ENCODE data around the gene GATAD2A. TPM values are rescaled to one million over a fixed set of nuclear protein-coding genes. Genes with fewer than 3 reads are reported as not detected.
A peak's percentile ranks its signal among the peaks of the same experiment; 100 is the strongest.

Gene GATAD2A
- total RNA-seq, 1 donor from 2014 or later, result 102 TPM

- Mint-ChIP-seq H3K27me3 (no peaks in the 10 kb centered on the region), H3K4me3 (no peak overlapping the region), H3K9me3 (no peaks in the 10 kb centered on the region), H3K4me1 (ENCODE audit: unreplicated experiment) (peaks cover 58% of the 10 kb centered on the region), H3K27ac (peak overlapping the region; percentile 90), H3K36me3 (no peaks in the 10 kb centered on the region)
- DNase-seq (ENCODE audit: extremely low spot score, unreplicated experiment), result no peak
- no peak for TF ChIP-seq CTCF (conservative IDR thresholded peaks at IDR 0.05)
Measured at GRCh38 chr19:19457671-19458070, 52.2 kb downstream of the GATAD2A start.

- peaks cover 59% of the 10 kb centered on the region for H3K4me1 Mint-ChIP-seq (ENCODE audit: unreplicated experiment)
- peak overlapping the region; percentile 90 for H3K27ac Mint-ChIP-seq
- no peaks in the 10 kb centered on the region for H3K27me3 Mint-ChIP-seq
- no peak for TF ChIP-seq CTCF (conservative IDR thresholded peaks at IDR 0.05)
- H3K36me3 Mint-ChIP-seq, result no peaks in the 10 kb centered on the region
- no peak for DNase-seq (ENCODE audit: extremely low spot score, unreplicated experiment)
- H3K4me3 Mint-ChIP-seq, result peak overlapping the region; percentile 59
- no peaks in the 10 kb centered on the region for H3K9me3 Mint-ChIP-seq
Measured at GRCh38 chr19:19458110-19458816, 52.8 kb downstream of the GATAD2A start.

- no peaks in the 10 kb centered on the region for H3K9me3 Mint-ChIP-seq
- H3K36me3 Mint-ChIP-seq, result no peaks in the 10 kb centered on the region
- no peak for TF ChIP-seq CTCF (conservative IDR thresholded peaks at IDR 0.05)
- peak overlapping the region; percentile 43 for H3K4me3 Mint-ChIP-seq
- DNase-seq (ENCODE audit: extremely low spot score, unreplicated experiment), result no peak
- peaks cover 59% of the 10 kb centered on the region for H3K4me1 Mint-ChIP-seq (ENCODE audit: unreplicated experiment)
- H3K27me3 Mint-ChIP-seq, result no peaks in the 10 kb centered on the region
- H3K27ac Mint-ChIP-seq, result peak overlapping the region; percentile 90
Measured at GRCh38 chr19:19459073-19459472, 53.6 kb downstream of the GATAD2A start.

- TF ChIP-seq CTCF (conservative IDR thresholded peaks at IDR 0.05), result no peak
- H3K36me3 Mint-ChIP-seq, result peaks cover 5% of the 10 kb centered on the region
- no peaks in the 10 kb centered on the region for H3K9me3 Mint-ChIP-seq
- no peak overlapping the region for H3K4me3 Mint-ChIP-seq
- H3K27ac Mint-ChIP-seq, result peak overlapping the region; percentile 90
- H3K4me1 Mint-ChIP-seq (ENCODE audit: unreplicated experiment), result peaks cover 66% of the 10 kb centered on the region
- DNase-seq (ENCODE audit: extremely low spot score, unreplicated experiment), result no peak
- no peaks in the 10 kb centered on the region for H3K27me3 Mint-ChIP-seq
Measured at GRCh38 chr19:19459707-19460251, 54.3 kb downstream of the GATAD2A start.

- Mint-ChIP-seq H3K36me3 (peaks cover 9% of the 10 kb centered on the region), H3K9me3 (no peaks in the 10 kb centered on the region), H3K4me3 (peak overlapping the region; percentile 31), H3K27ac (peak overlapping the region; percentile 88), H3K27me3 (no peaks in the 10 kb centered on the region), H3K4me1 (ENCODE audit: unreplicated experiment) (peaks cover 71% of the 10 kb centered on the region)
- no peak for TF ChIP-seq CTCF (conservative IDR thresholded peaks at IDR 0.05)
- DNase-seq (ENCODE audit: extremely low spot score, unreplicated experiment), result no peak
Measured at GRCh38 chr19:19460258-19460731, 54.8 kb downstream of the GATAD2A start.

All from type B pancreatic cell (in vitro differentiated cells).